SU-DHL-6 (cell line): ENCODE results near the gene ACTN1.

Source experiments
- EZH2phosphoT487 ChIP-seq: fragments of 200-600 bp; sonication (generic), shearing (Covaris generic); conservative IDR thresholded peaks from 2 replicates; pipeline ENCODE4 v1.6.1; 2018; ENCODE audit warnings: mild to moderate bottlenecking, antibody characterized with exemption, low read length, moderate library complexity, mixed read lengths
- TF ChIP-seq, protein P1 (sequence below): fragments of 200-600 bp; sonication (generic); IDR thresholded peaks from one replicate; pipeline ENCODE4 v1.5.1; 2017; ENCODE audit warnings: antibody characterized with exemption, mild to moderate bottlenecking, low read length, moderate library complexity; ENCODE audit not compliant: insufficient read depth, poor library complexity, severe bottlenecking

DNA sequence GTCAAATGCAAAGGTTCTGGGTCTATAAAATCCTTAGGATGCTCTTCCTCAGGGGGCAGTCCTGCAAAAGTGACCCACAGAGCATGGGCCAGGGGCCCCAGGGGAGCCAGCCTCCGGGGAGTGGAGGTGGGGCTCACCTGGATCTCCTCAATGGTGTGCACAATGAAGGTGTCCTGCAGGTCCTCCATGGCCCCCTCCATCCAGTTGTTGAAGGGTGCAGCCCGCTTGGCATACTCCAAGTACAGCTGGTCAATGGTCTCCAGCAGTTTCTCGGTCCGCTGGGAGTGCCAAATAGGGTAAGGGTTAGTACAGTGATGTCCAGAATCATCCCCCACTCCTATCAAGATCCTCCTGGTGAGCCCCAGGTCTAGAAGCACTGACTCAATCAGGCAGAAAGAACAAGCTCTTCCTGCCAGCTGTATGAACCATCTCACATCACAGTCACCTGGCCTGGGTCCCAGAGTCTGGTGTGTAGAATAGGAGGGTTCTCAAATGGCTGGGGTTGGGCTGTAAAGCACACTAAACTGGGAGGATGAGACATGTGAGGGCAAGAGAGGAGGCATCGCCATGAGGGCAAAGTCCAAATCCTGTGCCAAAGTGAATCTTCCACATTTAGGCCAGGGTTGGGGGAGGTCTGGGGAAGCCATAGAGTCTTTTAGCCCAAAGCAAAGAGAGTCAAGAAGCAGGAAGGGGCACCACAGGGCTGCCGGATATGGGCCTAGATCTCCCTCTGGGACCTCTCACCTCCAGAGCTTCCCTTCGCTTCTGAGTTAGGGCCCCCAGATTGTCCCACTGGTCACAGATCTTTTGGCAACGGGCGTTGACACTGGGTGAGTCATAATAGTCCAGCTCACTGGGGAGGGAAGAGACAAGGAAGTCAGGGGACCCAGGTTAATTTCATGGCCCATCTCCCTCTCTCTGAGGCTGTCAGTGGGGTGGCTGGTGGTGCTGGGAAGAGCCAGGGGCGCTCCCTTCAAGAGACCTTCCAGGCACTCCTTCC lies 94.8 kb downstream of the ACTN1 start:
- no peak for TF ChIP-seq EZH2phosphoT487
- TF ChIP-seq, protein P1, sequence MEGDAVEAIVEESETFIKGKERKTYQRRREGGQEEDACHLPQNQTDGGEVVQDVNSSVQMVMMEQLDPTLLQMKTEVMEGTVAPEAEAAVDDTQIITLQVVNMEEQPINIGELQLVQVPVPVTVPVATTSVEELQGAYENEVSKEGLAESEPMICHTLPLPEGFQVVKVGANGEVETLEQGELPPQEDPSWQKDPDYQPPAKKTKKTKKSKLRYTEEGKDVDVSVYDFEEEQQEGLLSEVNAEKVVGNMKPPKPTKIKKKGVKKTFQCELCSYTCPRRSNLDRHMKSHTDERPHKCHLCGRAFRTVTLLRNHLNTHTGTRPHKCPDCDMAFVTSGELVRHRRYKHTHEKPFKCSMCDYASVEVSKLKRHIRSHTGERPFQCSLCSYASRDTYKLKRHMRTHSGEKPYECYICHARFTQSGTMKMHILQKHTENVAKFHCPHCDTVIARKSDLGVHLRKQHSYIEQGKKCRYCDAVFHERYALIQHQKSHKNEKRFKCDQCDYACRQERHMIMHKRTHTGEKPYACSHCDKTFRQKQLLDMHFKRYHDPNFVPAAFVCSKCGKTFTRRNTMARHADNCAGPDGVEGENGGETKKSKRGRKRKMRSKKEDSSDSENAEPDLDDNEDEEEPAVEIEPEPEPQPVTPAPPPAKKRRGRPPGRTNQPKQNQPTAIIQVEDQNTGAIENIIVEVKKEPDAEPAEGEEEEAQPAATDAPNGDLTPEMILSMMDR, result no peak
